ENCODE results near the gene CHST11. TPM values are rescaled to one million over a fixed set of nuclear protein-coding genes. Genes with fewer than 3 reads are reported as not detected.

Gene CHST11
- total RNA-seq, 1 donor from 2014 or later = 40.1 TPM

DNA sequence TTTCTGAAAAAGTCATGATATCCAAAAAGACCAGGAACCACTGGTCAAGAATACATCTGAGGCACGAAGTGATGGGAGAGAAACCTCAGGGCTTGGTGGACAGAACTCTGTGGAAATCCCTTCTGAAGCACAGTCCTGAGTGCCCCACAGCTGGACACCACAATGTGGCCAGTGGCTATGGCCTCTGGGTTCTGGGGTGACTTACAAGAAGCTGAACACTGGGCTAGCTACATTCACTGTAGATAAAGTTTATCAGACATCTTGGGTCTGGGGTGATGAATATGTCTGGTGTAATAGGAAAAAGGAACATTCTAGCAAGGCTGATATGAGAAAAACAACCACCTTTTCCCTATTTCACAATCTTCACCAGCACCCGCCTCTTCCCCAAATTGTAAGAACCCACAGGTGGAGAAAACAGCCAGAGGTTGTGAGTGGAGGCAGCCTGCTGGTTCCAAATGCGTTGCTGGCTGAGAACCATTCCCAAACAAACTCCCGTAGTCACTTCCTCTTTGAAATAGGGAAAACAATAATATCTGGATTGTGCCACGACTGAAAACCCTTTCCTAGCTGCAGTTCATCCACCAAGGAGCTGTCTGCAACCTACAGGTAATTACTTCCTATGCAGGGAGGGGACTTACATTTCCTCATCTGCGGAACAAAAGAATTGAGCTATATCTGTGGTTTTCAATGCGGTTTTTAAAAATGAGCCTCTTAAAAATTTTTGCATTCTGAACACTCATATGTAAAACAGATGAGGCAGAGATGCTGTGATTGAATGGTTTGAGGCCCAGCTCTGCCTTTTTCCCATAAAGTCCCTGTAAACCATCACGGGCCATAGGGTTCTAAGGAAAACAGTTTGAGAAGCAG, 307.7 kb downstream of the CHST11 start:
- Mint-ChIP-seq H3K27ac (no peak overlapping the region), H3K4me1 (peaks cover 28% of the 10 kb centered on the region), H3K27me3 (peaks cover 12% of the 10 kb centered on the region), H3K9me3 (no peaks in the 10 kb centered on the region), H3K4me3 (peak overlapping the region; percentile 24), H3K36me3 (ENCODE audit: low read depth) (peaks cover 11% of the 10 kb centered on the region)
- intact Hi-C loops (cut with micrococcal nuclease) = loop anchor here (1.0 kb wide), 2 partner anchors 8 to 13 kb away; no protein-coding TSS in a partner anchor
- DNase-seq (no peak), ATAC-seq (ENCODE audit: low read depth) (peak; percentile 69)
- ChIA-PET CTCF (interaction anchor here (1.1 to 2.5 kb wide), 3 partner anchors 26 to 383 kb away, joined by 3 to 9 read pairs (median 6); no protein-coding TSS in a partner anchor), POLR2A (interaction anchor here (0.8 to 1.8 kb wide), 4 partner anchors 122 to 307 kb away, joined by 3 to 4 read pairs (median 4); partner anchors contain the start of gene CHST11)
- TF ChIP-seq, protein P1, sequence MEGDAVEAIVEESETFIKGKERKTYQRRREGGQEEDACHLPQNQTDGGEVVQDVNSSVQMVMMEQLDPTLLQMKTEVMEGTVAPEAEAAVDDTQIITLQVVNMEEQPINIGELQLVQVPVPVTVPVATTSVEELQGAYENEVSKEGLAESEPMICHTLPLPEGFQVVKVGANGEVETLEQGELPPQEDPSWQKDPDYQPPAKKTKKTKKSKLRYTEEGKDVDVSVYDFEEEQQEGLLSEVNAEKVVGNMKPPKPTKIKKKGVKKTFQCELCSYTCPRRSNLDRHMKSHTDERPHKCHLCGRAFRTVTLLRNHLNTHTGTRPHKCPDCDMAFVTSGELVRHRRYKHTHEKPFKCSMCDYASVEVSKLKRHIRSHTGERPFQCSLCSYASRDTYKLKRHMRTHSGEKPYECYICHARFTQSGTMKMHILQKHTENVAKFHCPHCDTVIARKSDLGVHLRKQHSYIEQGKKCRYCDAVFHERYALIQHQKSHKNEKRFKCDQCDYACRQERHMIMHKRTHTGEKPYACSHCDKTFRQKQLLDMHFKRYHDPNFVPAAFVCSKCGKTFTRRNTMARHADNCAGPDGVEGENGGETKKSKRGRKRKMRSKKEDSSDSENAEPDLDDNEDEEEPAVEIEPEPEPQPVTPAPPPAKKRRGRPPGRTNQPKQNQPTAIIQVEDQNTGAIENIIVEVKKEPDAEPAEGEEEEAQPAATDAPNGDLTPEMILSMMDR (IDR thresholded peaks at IDR 0.05) = no peak

DNA sequence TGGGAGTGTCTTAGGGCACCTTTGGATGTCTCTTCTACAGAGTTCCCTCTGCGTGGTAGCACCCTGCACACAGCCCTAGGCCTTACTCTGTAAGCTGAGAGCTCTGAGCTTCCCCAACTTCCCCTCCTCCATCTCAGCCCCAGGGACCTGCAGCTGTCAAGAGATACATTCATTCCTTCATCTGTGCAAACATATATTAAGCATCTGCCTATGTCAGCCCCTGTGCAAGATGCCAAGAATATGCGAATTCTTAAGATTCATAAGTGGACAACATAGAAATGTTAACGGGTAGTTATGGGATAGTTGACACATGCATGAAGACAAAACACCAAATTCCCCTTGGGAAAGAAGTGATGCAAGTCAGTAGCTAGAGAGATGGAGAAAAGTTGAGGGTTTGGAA, 310.5 kb downstream of the CHST11 start:
- Mint-ChIP-seq H3K27ac (no peak overlapping the region), H3K9me3 (no peaks in the 10 kb centered on the region), H3K4me3 (no peak overlapping the region), H3K4me1 (peaks cover 26% of the 10 kb centered on the region), H3K36me3 (ENCODE audit: low read depth) (no peaks in the 10 kb centered on the region), H3K27me3 (peaks cover 18% of the 10 kb centered on the region)
- DNase-seq = no peak
- TF ChIP-seq, protein P1 (IDR thresholded peaks at IDR 0.05) = no peak
- ChIA-PET POLR2A (no interaction called here), CTCF (no interaction called here)
- no peak for ATAC-seq (ENCODE audit: low read depth)
- intact Hi-C loops (cut with micrococcal nuclease) = no loop called here

DNA sequence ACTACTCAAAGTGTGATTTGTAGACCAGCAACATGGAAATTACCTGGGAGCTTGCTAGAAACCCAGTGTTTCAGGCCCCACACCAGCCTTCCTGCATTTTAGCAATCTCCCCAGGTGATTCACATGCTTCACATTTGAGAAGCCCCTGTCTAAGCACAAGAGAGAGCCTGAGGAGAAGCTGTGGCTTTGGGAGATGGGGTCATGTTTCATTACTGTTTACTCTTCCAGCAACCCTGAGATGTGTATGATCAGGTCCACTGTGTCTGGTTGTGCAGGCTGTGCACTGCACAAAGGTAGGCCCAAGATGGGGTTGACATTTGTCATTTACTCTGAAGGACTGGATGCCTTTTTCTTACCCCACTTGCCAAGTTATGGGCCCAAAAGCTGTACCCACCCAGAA, 311.3 kb downstream of the CHST11 start:
- Mint-ChIP-seq H3K36me3 (ENCODE audit: low read depth) (peaks cover 6% of the 10 kb centered on the region), H3K27ac (no peak overlapping the region), H3K4me1 (peaks cover 23% of the 10 kb centered on the region), H3K27me3 (peaks cover 25% of the 10 kb centered on the region), H3K9me3 (peaks cover 7% of the 10 kb centered on the region), H3K4me3 (no peak overlapping the region)
- POLR2A ChIA-PET = interaction anchor here (0.6 kb wide), 1 partner anchor 382 kb away, joined by 3 read pairs; no protein-coding TSS in a partner anchor
- DNase-seq = no peak
- CTCF ChIA-PET = interaction anchor here (1.1 kb wide), 1 partner anchor 387 kb away, joined by 4 read pairs; no protein-coding TSS in a partner anchor
- TF ChIP-seq, protein P1 (IDR thresholded peaks at IDR 0.05) = no peak
- ATAC-seq (ENCODE audit: low read depth) = no peak
- intact Hi-C loops (cut with micrococcal nuclease) = no loop called here

DNA sequence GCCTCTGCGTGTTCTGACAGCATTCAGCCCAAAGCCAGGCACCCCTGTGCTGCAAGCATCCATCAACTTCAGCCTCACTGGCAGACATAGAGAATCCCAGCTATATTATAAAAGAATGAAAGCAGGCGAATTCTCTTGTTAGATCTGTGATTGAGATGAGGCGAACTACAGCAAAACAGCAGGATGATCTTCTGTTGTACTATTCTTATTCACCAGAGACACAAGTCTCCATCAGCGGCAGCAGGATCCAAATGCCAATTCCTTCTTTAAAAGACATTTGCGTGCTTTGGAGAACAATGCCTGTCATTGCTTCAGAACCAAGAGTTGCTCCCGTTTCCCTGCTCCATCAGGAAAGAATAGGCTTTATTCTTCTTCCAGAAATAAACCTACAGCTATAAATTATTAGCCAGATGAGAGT, 312.4 kb downstream of the CHST11 start:
- peaks cover 10% of the 10 kb centered on the region for H3K36me3 Mint-ChIP-seq (ENCODE audit: low read depth)

More for the DNA sequence above, 312.4 kb downstream of the CHST11 start:
- CTCF ChIA-PET = interaction anchor here (1.1 kb wide), 1 partner anchor 388 kb away, joined by 4 read pairs; no protein-coding TSS in a partner anchor
- Mint-ChIP-seq H3K27ac (no peak overlapping the region), H3K9me3 (peaks cover 16% of the 10 kb centered on the region), H3K27me3 (peaks cover 30% of the 10 kb centered on the region), H3K4me1 (peaks cover 18% of the 10 kb centered on the region), H3K4me3 (no peak overlapping the region)
- intact Hi-C loops (cut with micrococcal nuclease) = no loop called here
- ATAC-seq (ENCODE audit: low read depth) (no peak), DNase-seq (no peak)
- POLR2A ChIA-PET = no interaction called here
- TF ChIP-seq, protein P1 (IDR thresholded peaks at IDR 0.05) = no peak
